ACHN (cell line): ENCODE measurements around the gene TSPAN4.

Experiments
- DNase-seq: peaks from one replicate; pipeline ENCODE4 v3.0.0-alpha.2; 2015
- in situ Hi-C: cut with HindIII; loops from 2 replicates; pipeline ENCODE4 v1.10.0; 2017; ENCODE audit warnings: low sequenced_read_pairs, low pct_ligation_motif_present, low pct_unique_long_range_greater_than_20kb

The TSPAN4 gene

GRCh38 chr11:911890-912219, 69.2 kb downstream of the TSPAN4 start:
- in situ Hi-C loops = no loop called here
- DNase-seq = no peak

GRCh38 chr11:912266-912665, 69.6 kb downstream of the TSPAN4 start:
- in situ Hi-C loops = no loop called here

GRCh38 chr11:913043-913442, 70.4 kb downstream of the TSPAN4 start:
- DNase-seq = no peak
- in situ Hi-C loops = no loop called here

More at GRCh38 chr11:912266-912665, 69.6 kb downstream of the TSPAN4 start:
- DNase-seq = no peak

- no peak for DNase-seq
- in situ Hi-C loops = no loop called here
Observed at GRCh38 chr11:914204-914603, 71.6 kb downstream of the TSPAN4 start.

- DNase-seq = no peak
- in situ Hi-C loops = no loop called here
Observed at GRCh38 chr11:914747-915501, 72.3 kb downstream of the TSPAN4 start.
